Fibroblast of villous mesenchyme (primary cell): ENCODE data around the gene OR13C8. TPM values are rescaled to one million over a fixed set of nuclear protein-coding genes. Genes with fewer than 3 reads are reported as not detected.
"Not testable (repeated sequence)": the region's sequence is repeated elsewhere in the genome, so short reads cannot be mapped to it uniquely, and the experiment has no call there.

Experiments
- DNase-seq: peaks from one replicate; pipeline ENCODE4 v3.0.0-alpha.2; 2010; ENCODE audit warnings: low read depth
- H3K4me3 ChIP-seq: 2 replicates; pipeline ENCODE4 v1.5.1; 2011; ENCODE audit warnings: low read depth, mild to moderate bottlenecking, low read length
- total RNA-seq: library from RNA; depleted of rRNA; stranded (reverse); fragments of >200 nt; gene quantifications from 2 replicates; pipeline ENCODE4 v1.2.3, GENCODE V29; 2012
- TF ChIP-seq, protein P1 (sequence below): IDR thresholded peaks from 2 replicates; pipeline ENCODE4 v1.5.1; 2012; ENCODE audit warnings: low read depth, mild to moderate bottlenecking, low read length; ENCODE audit not compliant: insufficient read depth

OR13C8 gene
- total RNA-seq, 1 donor: not detected

GRCh38 chr9:104586496-104587180 is 17.7 kb downstream of the OR13C8 start:
- DNase-seq: peak; percentile 60
- no peak overlapping the region for H3K4me3 ChIP-seq
- TF ChIP-seq, protein P1, sequence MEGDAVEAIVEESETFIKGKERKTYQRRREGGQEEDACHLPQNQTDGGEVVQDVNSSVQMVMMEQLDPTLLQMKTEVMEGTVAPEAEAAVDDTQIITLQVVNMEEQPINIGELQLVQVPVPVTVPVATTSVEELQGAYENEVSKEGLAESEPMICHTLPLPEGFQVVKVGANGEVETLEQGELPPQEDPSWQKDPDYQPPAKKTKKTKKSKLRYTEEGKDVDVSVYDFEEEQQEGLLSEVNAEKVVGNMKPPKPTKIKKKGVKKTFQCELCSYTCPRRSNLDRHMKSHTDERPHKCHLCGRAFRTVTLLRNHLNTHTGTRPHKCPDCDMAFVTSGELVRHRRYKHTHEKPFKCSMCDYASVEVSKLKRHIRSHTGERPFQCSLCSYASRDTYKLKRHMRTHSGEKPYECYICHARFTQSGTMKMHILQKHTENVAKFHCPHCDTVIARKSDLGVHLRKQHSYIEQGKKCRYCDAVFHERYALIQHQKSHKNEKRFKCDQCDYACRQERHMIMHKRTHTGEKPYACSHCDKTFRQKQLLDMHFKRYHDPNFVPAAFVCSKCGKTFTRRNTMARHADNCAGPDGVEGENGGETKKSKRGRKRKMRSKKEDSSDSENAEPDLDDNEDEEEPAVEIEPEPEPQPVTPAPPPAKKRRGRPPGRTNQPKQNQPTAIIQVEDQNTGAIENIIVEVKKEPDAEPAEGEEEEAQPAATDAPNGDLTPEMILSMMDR: no peak

- TF ChIP-seq, protein P1: no peak
- DNase-seq: no peak
- no peak overlapping the region for H3K4me3 ChIP-seq
Observed at GRCh38 chr9:104589626-104590025, 20.7 kb downstream of the OR13C8 start.

- DNase-seq: not testable (repeated sequence)
Observed at GRCh38 chr9:104598749-104599148, 29.8 kb downstream of the OR13C8 start.

DNA sequence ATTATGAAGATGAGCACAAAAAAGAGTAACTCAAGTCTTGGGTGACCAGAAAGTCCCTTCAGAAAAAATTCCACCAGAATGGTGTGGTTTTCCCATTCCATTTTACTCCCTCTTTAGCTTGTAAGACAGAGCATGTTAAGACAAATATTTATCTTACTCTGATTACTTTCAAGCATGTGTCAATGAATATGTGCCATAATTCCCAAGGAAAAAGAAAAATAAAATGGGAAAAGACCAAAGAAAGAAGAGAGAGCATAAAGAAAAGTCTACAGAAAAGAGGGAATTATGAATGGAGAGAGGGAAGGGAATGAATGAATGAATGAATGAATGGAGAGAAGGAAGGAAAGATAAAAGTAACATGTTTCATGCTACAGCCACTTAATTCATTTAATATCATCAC is 30.3 kb downstream of the OR13C8 start, which contains the start of gene OR13C5:
Gene OR13C5, minus strand, starts transcription at position 101 of the 400 bp plus-strand sequence. Its CDS starts 0 bp downstream, at position 101.
- H3K4me3 ChIP-seq, DNase-seq: not testable (repeated sequence)

More at GRCh38 chr9:104598749-104599148, 29.8 kb downstream of the OR13C8 start:
- H3K4me3 ChIP-seq: not testable (repeated sequence)

- H3K4me3 ChIP-seq: no peak overlapping the region
- TF ChIP-seq, protein P1: no peak
- no peak for DNase-seq
Observed at GRCh38 chr9:104604801-104605200, 35.8 kb downstream of the OR13C8 start.

GRCh38 chr9:104605527-104605926 is 36.6 kb downstream of the OR13C8 start, which contains the start of gene OR13C2:
Gene OR13C2 (minus strand): TSS chr9:104605627. CDS start chr9:104605627, 0 bp downstream.
- DNase-seq, H3K4me3 ChIP-seq: not testable (repeated sequence)

GRCh38 chr9:104606152-104606551 is 37.2 kb downstream of the OR13C8 start:
- no peak for DNase-seq
- TF ChIP-seq, protein P1: no peak

DNA sequence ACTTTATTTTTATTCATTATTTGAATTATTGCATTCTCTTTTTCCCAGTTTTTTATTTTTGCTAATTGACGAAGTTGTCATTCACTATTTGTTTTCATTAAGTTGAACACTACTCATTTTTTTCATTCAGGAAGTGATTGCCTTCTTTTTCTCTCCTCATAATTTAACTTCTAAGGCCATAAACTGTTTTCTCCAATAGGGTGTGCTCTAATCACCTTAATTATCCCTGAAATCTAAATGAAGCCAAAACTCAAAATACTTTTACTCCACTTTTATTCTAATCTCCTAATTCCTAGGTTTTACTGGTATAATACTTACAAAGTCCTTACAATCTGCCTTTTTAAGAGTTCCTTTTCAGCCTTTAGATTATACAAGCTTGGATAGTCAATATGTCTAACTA is 39.4 kb downstream of the OR13C8 start:
- TF ChIP-seq, protein P1: no peak
- no peak overlapping the region for H3K4me3 ChIP-seq
- peak; percentile 1 for DNase-seq

More at GRCh38 chr9:104606152-104606551, 37.2 kb downstream of the OR13C8 start:
- H3K4me3 ChIP-seq: no peak overlapping the region
